Esophagus (tissue), 2 donors: ENCODE measurements around the gene METAP1. TPM values are rescaled to one million over a fixed set of nuclear protein-coding genes. Genes with fewer than 3 reads are reported as not detected.

ENCODE experiments used
- H3K27ac ChIP-seq, 2 donors: one replicate each; pipeline ENCODE4 v1.5.1; 2013; ENCODE audit warnings: low read depth in 2 of 2, mild to moderate bottlenecking in 2 of 2, inconsistent platforms in 1 of 2, low read length in 1 of 2, moderate library complexity in 1 of 2
- H3K27me3 ChIP-seq, 2 donors: one replicate each; pipeline ENCODE4 v1.6.1; 2013; ENCODE audit warnings: low read length in 2 of 2, control low read depth in 1 of 2, mild to moderate bottlenecking in 1 of 2; ENCODE audit not compliant: insufficient read depth in 2 of 2, control insufficient read depth in 1 of 2
- H3K36me3 ChIP-seq, 2 donors: one replicate each; pipeline ENCODE4 v1.6.1; 2013; ENCODE audit warnings: low read length in 1 of 2; ENCODE audit not compliant: control insufficient read depth in 2 of 2, insufficient read depth in 2 of 2
- H3K4me1 ChIP-seq, 2 donors: one replicate each; pipeline ENCODE4 v1.6.1; 2013; ENCODE audit warnings: low read length in 1 of 2; ENCODE audit not compliant: control insufficient read depth in 2 of 2, insufficient read depth in 2 of 2
- H3K4me3 ChIP-seq, 2 donors: one replicate each; pipeline ENCODE4 v1.5.1; 2013; ENCODE audit warnings: low read length in 2 of 2, mild to moderate bottlenecking in 2 of 2, low read depth in 1 of 2, moderate library complexity in 1 of 2
- H3K9me3 ChIP-seq, 2 donors: one replicate each; pipeline ENCODE4 v1.6.1; 2013; ENCODE audit warnings: mild to moderate bottlenecking in 2 of 2, low read depth in 1 of 2, low read length in 1 of 2, moderate library complexity in 1 of 2; ENCODE audit not compliant: control insufficient read depth in 2 of 2, insufficient read depth in 1 of 2
- WGBS, 2 donors: extraction: QIAGEN DNeasy Blood & Tissue Kit; methylation state at CpG; one replicate each; pipeline ENCODE4 v1.1.7; 2013; 5-methylcytosine and 5-hydroxymethylcytosine counted together
- polyA plus RNA-seq, 2 donors: library from polyadenylated mRNA; stranded (reverse); fragments of 200-250 nt; gene quantifications; one replicate each; pipeline ENCODE4 v1.2.3, GENCODE V29; 2013
- donor health status: healthy with polysubstance abuse.
- donor health status: Bipolar disorder and iron deficiency.

METAP1 gene
- polyA plus RNA-seq, 2 donors, result 47.7 to 48.6 TPM

DNA sequence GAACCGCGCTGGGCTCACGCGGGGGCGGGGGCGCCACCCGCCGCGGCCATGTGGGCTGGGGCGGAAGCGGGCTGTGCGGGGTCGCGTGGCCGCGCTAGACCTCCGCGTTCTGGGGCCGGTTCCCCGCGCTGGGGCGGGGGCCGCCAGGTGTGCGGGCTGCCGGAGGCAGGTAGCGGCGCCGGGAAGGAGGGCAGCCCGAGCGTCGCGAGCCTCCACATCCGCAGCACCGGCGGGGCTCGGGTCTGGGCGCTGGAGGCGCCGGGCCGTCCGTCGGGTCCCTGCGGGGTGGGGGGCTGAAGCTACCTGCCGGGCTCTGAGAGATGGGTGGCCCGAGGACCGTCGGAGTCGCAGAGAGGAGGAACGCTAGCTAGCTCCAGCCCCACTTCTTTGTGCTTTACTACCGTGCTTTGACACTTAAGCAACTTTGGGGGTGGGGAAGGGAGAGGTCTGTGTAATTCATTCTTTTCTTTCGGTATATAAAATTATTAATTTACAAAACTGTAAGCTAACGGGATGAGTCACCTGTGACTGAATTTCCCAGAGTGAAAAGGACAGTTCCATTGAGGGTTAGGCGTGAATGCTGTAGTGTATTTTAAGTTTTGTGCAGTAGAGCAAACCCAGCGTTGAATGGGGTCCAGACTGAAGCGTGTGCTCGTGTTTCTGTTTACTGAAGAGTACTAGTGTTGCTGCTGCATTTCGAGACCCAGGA, 689 bp downstream of the METAP1 start:
- Histone ChIP-seq H3K27ac (peak overlapping the region; percentile 84 to 87), H3K4me1 (no peaks in the 10 kb centered on the region), H3K36me3 (no peaks in the 10 kb centered on the region), H3K27me3 (no peaks in the 10 kb centered on the region), H3K4me3 (peak overlapping the region; percentile 91 to 96), H3K9me3 (no peaks in the 10 kb centered on the region)
- WGBS, 2 donors, result 0% methylated on average over 41 to 57 of the region's 57 CpGs

DNA sequence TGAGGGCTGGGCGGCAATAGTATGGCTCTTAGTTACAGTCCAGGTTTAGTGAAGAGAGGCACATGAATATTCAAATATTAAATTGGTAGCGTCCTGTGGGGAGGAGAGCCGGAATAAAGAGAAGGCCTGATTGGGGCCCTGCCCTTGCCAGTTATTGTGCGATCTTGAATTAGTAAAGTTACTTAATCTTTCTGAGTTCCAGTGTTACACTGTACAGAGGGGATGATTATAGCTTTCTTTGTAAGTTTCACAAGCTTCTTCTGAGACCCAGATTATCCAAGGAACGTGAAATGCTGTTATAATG, 1.2 kb downstream of the METAP1 start:
- Histone ChIP-seq H3K4me1 (no peaks in the 10 kb centered on the region), H3K9me3 (no peaks in the 10 kb centered on the region), H3K36me3 (no peaks in the 10 kb centered on the region), H3K4me3 (peak overlapping the region; percentile 91 to 96), H3K27ac (peak overlapping the region; percentile 83 to 84), H3K27me3 (no peaks in the 10 kb centered on the region)
- WGBS, 2 donors, result 29 to 37% methylated on average over 5 of the region's 5 CpGs

DNA sequence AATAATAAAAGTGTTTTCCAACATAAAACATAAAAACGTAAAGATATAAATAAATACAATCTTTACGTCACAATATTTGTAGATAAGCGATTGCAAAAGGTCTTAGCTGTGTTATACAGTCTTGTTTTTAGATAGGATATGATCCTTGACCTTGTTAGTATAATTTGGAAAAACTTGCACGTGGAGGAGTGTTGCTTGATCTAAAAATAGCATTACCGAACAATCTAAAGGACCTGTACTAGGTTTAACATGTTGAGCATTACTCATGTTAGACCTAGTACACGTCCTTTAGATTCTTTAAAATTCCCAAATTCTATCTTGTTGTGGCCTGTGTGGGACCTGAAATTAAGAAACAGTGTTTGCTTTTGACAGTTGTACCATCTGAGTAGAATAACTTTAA, 1.6 kb downstream of the METAP1 start:
- no peaks in the 10 kb centered on the region for H3K9me3 ChIP-seq
- no peaks in the 10 kb centered on the region for H3K4me1 ChIP-seq
- 36 to 43% methylated on average over 6 of the region's 6 CpGs for WGBS, 2 donors
- no peak overlapping the region for H3K27ac ChIP-seq
- H3K27me3 ChIP-seq, result no peaks in the 10 kb centered on the region
- no peak overlapping the region for H3K4me3 ChIP-seq
- H3K36me3 ChIP-seq, result no peaks in the 10 kb centered on the region

DNA sequence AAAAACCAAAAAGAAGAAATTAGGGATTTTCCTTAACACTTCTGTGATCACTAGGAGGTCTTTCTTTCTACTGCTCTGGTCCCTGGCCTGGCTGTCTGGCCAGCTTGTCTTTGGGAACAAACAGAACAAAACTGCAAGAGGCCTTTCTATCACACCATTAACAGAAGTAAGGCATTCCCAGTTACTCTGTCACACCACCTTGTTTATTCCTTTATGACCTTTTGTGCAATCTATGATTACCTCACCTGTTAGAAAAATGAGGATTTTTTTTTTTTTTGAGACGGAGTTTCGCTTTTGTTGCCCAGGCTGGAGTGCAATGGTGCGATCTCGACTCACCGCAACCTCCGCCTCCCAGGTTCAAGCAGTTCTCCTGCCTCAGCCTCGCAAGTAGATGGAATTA, 3.0 kb downstream of the METAP1 start:
- Histone ChIP-seq H3K27me3 (no peaks in the 10 kb centered on the region), H3K9me3 (no peaks in the 10 kb centered on the region), H3K4me3 (no peak overlapping the region), H3K4me1 (peaks cover 0 to under 1% of the 10 kb centered on the region in 2 donors), H3K36me3 (no peaks in the 10 kb centered on the region), H3K27ac (no peak overlapping the region)
- WGBS, 2 donors, result 91 to 95% methylated on average over 7 of the region's 7 CpGs

DNA sequence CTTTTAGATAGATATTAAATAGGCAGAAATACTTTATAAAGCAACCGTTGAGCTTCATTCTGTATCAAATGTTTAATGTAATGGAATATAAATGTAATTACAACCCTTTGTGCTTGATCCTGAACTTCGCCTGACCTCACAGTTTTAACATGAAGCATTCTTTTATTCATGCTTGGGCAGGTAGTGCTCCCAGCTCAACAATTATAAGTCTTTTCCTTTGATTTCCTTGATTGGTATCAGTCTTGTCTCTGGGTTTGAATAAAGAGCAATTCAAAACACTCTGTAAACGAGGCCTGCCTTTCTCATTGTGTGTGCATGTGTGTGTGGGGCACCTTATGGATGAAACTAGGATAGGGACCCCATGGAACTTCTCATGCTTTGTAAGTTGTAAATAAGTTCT, 6.8 kb downstream of the METAP1 start:
- Histone ChIP-seq H3K4me3 (no peak overlapping the region), H3K27ac (peak overlapping the region; percentile 55 to 79), H3K4me1 (peaks cover 0 to 7% of the 10 kb centered on the region in 2 donors), H3K36me3 (no peaks in the 10 kb centered on the region), H3K9me3 (no peaks in the 10 kb centered on the region), H3K27me3 (no peaks in the 10 kb centered on the region)
- WGBS, 2 donors, result 43 to 50% methylated on average over 3 of the region's 3 CpGs

DNA sequence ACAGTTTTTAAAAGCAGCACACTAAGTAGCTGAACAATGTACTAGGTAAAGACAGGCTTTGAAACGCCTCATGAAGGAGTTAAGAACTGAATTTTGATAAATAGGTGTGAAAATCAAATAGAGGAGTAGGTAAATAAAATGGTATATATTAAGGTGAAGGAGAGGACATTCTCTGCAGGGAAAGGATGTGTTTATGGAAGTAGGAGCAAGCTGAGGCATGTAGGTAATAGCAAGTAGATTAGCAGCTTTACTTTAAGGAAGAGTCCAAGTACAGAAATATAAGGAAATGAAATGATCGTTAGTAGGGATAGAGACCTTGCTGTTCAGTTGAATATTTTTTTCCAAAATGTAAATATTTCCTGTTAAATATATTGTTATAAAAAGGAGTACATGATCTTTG, 12.5 kb downstream of the METAP1 start:
- H3K27me3 ChIP-seq, result no peaks in the 10 kb centered on the region
- WGBS, 2 donors, result 51 to 65% methylated on average over 2 of the region's 2 CpGs
- no peak overlapping the region for H3K4me3 ChIP-seq
- H3K27ac ChIP-seq, result no peak overlapping the region
- no peaks in the 10 kb centered on the region for H3K36me3 ChIP-seq
- H3K9me3 ChIP-seq, result no peaks in the 10 kb centered on the region
- H3K4me1 ChIP-seq, result peaks cover 0 to 7% of the 10 kb centered on the region in 2 donors

DNA sequence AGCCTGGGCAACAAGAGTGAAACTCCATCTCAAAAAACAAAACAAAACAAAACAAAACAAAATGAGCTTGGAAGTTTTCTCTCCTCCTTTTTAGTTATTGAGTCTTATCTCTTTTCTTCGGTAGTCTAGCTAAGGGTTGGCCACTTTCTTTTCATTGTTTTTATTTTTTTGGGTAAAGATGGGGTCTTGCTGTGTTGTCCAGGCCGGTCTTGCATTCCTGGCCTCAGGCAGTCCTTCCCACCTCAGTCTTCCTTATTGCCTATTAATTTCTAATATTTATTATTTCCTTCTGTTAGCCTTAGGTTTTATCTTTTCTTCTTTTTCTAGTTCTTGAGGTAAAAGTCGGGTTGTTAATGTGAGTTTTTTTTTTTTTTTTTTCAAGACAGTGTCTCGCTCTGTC, 16.4 kb downstream of the METAP1 start:
- Histone ChIP-seq H3K27me3 (no peaks in the 10 kb centered on the region), H3K4me1 (peaks cover 0 to 3% of the 10 kb centered on the region in 2 donors), H3K4me3 (no peak overlapping the region), H3K27ac (no peak overlapping the region), H3K9me3 (no peaks in the 10 kb centered on the region), H3K36me3 (no peaks in the 10 kb centered on the region)
- 77 to 99% methylated on average over 4 of the region's 4 CpGs for WGBS, 2 donors

DNA sequence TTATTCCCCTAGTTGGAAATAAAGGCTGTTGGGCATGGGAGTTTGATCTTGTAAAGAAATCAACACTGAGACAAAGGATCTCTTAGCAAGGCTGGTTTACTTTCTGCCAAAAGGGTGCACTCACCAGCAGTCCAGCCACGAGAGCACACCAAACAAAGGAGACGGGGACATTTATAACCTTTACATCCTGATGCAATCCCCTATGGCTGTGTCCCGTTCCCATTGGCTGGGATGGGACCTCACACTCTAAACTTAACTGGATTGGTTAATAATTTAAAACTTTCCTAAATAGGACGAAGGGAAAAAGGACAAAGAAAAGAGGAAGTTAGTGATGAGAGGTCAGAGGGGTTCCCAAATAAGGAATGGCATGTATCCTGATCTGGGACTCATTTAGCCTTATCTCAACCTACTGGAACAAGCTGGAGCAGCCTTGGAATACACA, 17.9 kb downstream of the METAP1 start:
- 56 to 57% methylated on average over 4 of the region's 4 CpGs for WGBS, 2 donors
- H3K27me3 ChIP-seq, result no peaks in the 10 kb centered on the region

DNA sequence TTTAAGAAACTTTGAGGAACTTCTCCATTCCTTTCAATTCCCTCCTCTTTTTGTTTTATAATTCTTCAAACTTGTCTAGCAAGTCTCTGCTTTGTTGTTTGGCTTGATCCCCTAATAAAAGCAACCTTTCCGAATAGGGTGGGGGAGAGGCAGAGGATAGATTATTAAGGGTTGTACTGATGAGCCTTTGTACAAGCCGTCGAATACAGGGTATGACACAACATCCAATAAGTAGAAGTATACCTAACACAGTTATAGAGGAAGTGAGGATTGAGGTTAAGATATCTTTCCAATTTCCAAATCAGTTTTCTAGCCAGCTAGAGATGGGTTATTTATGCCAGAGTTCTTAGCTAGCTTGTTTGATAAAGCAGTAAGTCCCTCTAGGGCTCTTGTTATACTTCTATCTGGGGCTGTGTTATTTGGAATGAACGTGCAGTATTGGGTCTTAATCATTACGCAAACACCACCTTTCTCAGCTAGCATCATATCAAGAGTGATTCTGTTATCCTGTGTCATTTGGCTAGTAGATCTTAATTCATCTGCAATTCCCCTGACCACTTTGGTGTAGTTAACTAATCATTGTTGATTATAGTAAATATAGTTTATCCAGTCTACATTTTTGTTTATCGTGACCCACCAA, 18.5 kb downstream of the METAP1 start:
- H3K27ac ChIP-seq, result peak overlapping the region in 1 of 2 donors; percentile 33

More for the DNA sequence above, 17.9 kb downstream of the METAP1 start:
- H3K9me3 ChIP-seq, result no peaks in the 10 kb centered on the region
- H3K36me3 ChIP-seq, result no peaks in the 10 kb centered on the region
- H3K27ac ChIP-seq, result peak overlapping the region in 1 of 2 donors; percentile 31
- H3K4me1 ChIP-seq, result no peaks in the 10 kb centered on the region
- H3K4me3 ChIP-seq, result no peak overlapping the region

DNA sequence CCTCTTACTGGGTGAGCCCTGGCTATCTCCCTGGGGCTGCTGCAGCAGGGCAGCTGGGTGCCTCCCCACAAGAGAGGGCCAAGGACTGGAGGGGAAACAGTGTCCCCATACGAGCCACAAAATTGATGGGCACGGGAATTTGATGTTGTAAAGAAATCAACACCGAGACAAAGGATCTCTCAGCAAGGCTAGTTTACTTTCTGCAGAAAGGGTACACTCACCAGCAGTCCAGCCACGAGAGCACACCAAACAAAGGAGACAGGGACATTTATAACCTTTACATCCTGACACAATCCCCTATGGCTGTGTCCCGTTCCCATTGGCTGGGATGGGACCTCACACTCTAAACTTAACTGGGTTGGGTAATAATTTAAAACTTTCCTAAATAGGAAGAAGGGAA, 25.9 kb downstream of the METAP1 start:
- Histone ChIP-seq H3K36me3 (no peaks in the 10 kb centered on the region), H3K4me3 (no peak overlapping the region), H3K9me3 (peaks cover 3 to 5% of the 10 kb centered on the region in 2 donors), H3K27ac (no peak overlapping the region), H3K27me3 (no peaks in the 10 kb centered on the region), H3K4me1 (peaks cover 0 to 12% of the 10 kb centered on the region in 2 donors)
- 97% methylated on average over 5 of the region's 5 CpGs for WGBS, 2 donors

More for the DNA sequence above, 18.5 kb downstream of the METAP1 start:
- whole genome bisulfite sequencing, 2 donors, result 67 to 71% methylated on average over 6 of the region's 6 CpGs
- H3K4me3 ChIP-seq, result no peak overlapping the region
- H3K36me3 ChIP-seq, result no peaks in the 10 kb centered on the region
- H3K27me3 ChIP-seq, result no peaks in the 10 kb centered on the region
- no peaks in the 10 kb centered on the region for H3K4me1 ChIP-seq
- H3K9me3 ChIP-seq, result no peaks in the 10 kb centered on the region
